ENCODE data around the gene TSPAN16. TPM values are rescaled to one million over a fixed set of nuclear protein-coding genes. Genes with fewer than 3 reads are reported as not detected.

TSPAN16 gene
- total RNA-seq, 2 experiments from 2014 or later = not detected

DNA sequence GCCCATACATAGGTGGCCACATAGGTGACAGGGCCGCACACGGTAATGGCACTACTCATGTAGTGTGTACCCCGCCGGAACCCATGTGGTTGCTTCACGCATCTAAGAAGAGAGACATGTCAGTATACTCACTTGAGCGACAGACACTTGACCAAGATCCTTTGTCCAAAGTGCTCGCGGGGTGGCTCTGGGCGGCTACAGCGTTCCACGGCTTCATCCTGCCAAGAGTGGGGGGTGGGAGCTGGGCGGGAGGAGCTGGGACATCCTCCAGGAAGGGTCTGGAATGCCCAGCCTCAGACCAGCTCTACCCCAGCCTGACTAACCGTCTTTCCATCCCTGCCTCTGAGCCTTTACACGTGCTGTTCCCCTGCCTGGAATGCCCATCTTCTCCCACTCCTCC lies 48.0 kb upstream of the TSPAN16 start:
- intact Hi-C loops (cut with micrococcal nuclease; ENCODE audit: unreplicated experiment) = no loop called here
- ChIA-PET POLR2A (no interaction called here), CTCF (ENCODE audit: unreplicated experiment) (no interaction called here)

DNA sequence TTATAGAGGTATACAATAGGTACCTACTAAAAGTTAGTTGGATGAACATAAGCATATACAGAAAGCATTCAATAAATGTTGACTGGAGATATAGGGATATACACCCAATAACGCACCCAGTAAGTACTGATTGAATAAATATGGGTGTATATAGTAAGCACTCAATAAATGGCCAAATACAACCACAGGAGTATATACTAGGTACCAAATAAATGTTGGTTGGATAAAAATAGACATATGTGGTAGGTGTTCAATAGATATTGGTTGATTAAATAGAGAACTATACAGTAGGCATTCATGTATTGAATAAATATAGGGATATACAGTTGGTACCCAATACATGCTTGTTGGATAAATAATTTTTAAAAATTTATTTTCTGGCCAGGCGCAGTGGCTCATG lies 47.1 kb upstream of the TSPAN16 start:
- no TSS peak for BruUV-seq (replicated peaks)
- Histone ChIP-seq H3K4me2 (ENCODE audit: low read length) (no peak overlapping the region), H2AFZ (ENCODE audit: low read length) (no peak overlapping the region), H3K79me2 (ENCODE audit: insufficient read depth, low read depth, low read length) (no peaks in the 10 kb centered on the region), H3K4me3 (ENCODE audit: low read depth, low read length, poor library complexity, severe bottlenecking) (no peak overlapping the region), H3K9me2 (ENCODE audit: insufficient read depth, low read length) (no peaks in the 10 kb centered on the region), H3K9me3 (ENCODE audit: low read length) (no peaks in the 10 kb centered on the region), H3K4me1 (ENCODE audit: insufficient read depth, low read length, poor library complexity, severe bottlenecking) (no peaks in the 10 kb centered on the region), H3K36me3 (ENCODE audit: insufficient read depth, low read length) (peaks cover 16% of the 10 kb centered on the region), H4K20me1 (ENCODE audit: insufficient read depth, low read length) (no peaks in the 10 kb centered on the region), H3K27ac (ENCODE audit: low read depth, low read length, poor library complexity, severe bottlenecking) (no peak overlapping the region)
- POLR2A ChIA-PET = no interaction called here
- no peak for DNase-seq (ENCODE audit: low spot score)
- CTCF ChIA-PET (ENCODE audit: unreplicated experiment) = no interaction called here
- no peak for TF ChIP-seq EZH2phosphoT487 (IDR thresholded peaks at IDR 0.05; ENCODE audit: borderline replicate concordance, low read depth, low read length)
- intact Hi-C loops (cut with micrococcal nuclease; ENCODE audit: unreplicated experiment) = no loop called here

More for the DNA sequence above, 48.0 kb upstream of the TSPAN16 start:
- TF ChIP-seq EZH2phosphoT487 (IDR thresholded peaks at IDR 0.05; ENCODE audit: borderline replicate concordance, low read depth, low read length) (no peak), CTCF (conservative IDR thresholded peaks at IDR 0.05; ENCODE audit: low read length) (no peak)
- no peak for DNase-seq (ENCODE audit: low spot score)
- H3K27ac ChIP-seq (ENCODE audit: low read depth, low read length, poor library complexity, severe bottlenecking) = no peak overlapping the region
- no peaks in the 10 kb centered on the region for H3K9me2 ChIP-seq (ENCODE audit: insufficient read depth, low read length)
- no peak overlapping the region for H2AFZ ChIP-seq (ENCODE audit: low read length)
- no peaks in the 10 kb centered on the region for H4K20me1 ChIP-seq (ENCODE audit: insufficient read depth, low read length)
- no peaks in the 10 kb centered on the region for H3K4me1 ChIP-seq (ENCODE audit: insufficient read depth, low read length, poor library complexity, severe bottlenecking)
- H3K36me3 ChIP-seq (ENCODE audit: insufficient read depth, low read length) = peaks cover 16% of the 10 kb centered on the region
- no peaks in the 10 kb centered on the region for H3K79me2 ChIP-seq (ENCODE audit: insufficient read depth, low read depth, low read length)
- H3K9me3 ChIP-seq (ENCODE audit: low read length) = no peaks in the 10 kb centered on the region
- no TSS peak for BruUV-seq (replicated peaks)
- no peak overlapping the region for H3K4me3 ChIP-seq (ENCODE audit: low read depth, low read length, poor library complexity, severe bottlenecking)
- no peak overlapping the region for H3K4me2 ChIP-seq (ENCODE audit: low read length)

GRCh38 chr19:11251217-11251616 lies 44.7 kb upstream of the TSPAN16 start:
- Histone ChIP-seq H3K4me2 (ENCODE audit: low read length) (no peak overlapping the region), H3K36me3 (ENCODE audit: insufficient read depth, low read length) (peaks cover 12% of the 10 kb centered on the region), H3K9me3 (ENCODE audit: low read length) (no peaks in the 10 kb centered on the region), H3K4me1 (ENCODE audit: insufficient read depth, low read length, poor library complexity, severe bottlenecking) (no peaks in the 10 kb centered on the region), H3K4me3 (ENCODE audit: low read depth, low read length, poor library complexity, severe bottlenecking) (no peak overlapping the region), H3K9me2 (ENCODE audit: insufficient read depth, low read length) (no peaks in the 10 kb centered on the region), H3K27ac (ENCODE audit: low read depth, low read length, poor library complexity, severe bottlenecking) (no peak overlapping the region), H4K20me1 (ENCODE audit: insufficient read depth, low read length) (no peaks in the 10 kb centered on the region), H3K79me2 (ENCODE audit: insufficient read depth, low read depth, low read length) (no peaks in the 10 kb centered on the region), H2AFZ (ENCODE audit: low read length) (no peak overlapping the region)
- no peak for TF ChIP-seq CTCF (conservative IDR thresholded peaks at IDR 0.05; ENCODE audit: low read length)
- TF ChIP-seq EZH2phosphoT487 (IDR thresholded peaks at IDR 0.05; ENCODE audit: borderline replicate concordance, low read depth, low read length) = no peak
- intact Hi-C loops (cut with micrococcal nuclease; ENCODE audit: unreplicated experiment) = no loop called here
- BruUV-seq (replicated peaks) = no TSS peak
- no peak for DNase-seq (ENCODE audit: low spot score)
- ChIA-PET CTCF (ENCODE audit: unreplicated experiment) (no interaction called here), POLR2A (no interaction called here)

Measured in OCI-LY7 (cell line).